ENCODE results near the gene NKD1. TPM values are rescaled to one million over a fixed set of nuclear protein-coding genes. Genes with fewer than 3 reads are reported as not detected.

NKD1 gene
- total and polyA plus RNA-seq, 8 donors, result 12.5 to 46.9 (median 37.9) TPM

DNA sequence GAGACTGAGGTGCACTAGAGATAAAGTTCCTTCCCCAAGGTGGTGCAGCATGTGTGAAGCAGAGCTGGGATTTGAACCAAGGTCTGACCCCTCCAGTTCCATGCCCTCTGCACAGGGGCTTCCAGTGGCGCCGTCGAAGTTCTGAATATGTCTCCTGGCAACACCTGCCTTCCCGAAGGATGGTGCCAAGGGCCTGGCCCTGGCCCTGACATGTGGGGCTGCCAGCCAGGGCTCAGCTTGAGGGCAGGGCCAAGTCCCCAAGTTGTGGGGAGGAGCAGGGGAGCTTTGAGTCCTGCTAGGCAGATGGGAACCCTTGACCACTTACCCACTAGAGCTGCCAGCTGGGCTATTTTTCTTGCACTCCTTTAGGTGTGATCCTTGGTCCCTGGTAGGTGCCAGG, 56.4 kb downstream of the NKD1 start:
- no peaks in the 10 kb centered on the region for H3K9me3 ChIP-seq
- ATAC-seq (no peak), DNase-seq (no peak)
- TF ChIP-seq, protein P1, sequence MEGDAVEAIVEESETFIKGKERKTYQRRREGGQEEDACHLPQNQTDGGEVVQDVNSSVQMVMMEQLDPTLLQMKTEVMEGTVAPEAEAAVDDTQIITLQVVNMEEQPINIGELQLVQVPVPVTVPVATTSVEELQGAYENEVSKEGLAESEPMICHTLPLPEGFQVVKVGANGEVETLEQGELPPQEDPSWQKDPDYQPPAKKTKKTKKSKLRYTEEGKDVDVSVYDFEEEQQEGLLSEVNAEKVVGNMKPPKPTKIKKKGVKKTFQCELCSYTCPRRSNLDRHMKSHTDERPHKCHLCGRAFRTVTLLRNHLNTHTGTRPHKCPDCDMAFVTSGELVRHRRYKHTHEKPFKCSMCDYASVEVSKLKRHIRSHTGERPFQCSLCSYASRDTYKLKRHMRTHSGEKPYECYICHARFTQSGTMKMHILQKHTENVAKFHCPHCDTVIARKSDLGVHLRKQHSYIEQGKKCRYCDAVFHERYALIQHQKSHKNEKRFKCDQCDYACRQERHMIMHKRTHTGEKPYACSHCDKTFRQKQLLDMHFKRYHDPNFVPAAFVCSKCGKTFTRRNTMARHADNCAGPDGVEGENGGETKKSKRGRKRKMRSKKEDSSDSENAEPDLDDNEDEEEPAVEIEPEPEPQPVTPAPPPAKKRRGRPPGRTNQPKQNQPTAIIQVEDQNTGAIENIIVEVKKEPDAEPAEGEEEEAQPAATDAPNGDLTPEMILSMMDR (IDR thresholded peaks at IDR 0.05), result no peak
- no peaks in the 10 kb centered on the region for H3K36me3 ChIP-seq
- intact Hi-C loops (cut with DNase I), result no loop called here
- peaks cover 13 to 16% of the 10 kb centered on the region in 2 donors for H3K4me1 ChIP-seq
- no peaks in the 10 kb centered on the region for H3K27me3 ChIP-seq
- no peak overlapping the region for H3K27ac ChIP-seq
- H3K4me3 ChIP-seq, result no peak overlapping the region

DNA sequence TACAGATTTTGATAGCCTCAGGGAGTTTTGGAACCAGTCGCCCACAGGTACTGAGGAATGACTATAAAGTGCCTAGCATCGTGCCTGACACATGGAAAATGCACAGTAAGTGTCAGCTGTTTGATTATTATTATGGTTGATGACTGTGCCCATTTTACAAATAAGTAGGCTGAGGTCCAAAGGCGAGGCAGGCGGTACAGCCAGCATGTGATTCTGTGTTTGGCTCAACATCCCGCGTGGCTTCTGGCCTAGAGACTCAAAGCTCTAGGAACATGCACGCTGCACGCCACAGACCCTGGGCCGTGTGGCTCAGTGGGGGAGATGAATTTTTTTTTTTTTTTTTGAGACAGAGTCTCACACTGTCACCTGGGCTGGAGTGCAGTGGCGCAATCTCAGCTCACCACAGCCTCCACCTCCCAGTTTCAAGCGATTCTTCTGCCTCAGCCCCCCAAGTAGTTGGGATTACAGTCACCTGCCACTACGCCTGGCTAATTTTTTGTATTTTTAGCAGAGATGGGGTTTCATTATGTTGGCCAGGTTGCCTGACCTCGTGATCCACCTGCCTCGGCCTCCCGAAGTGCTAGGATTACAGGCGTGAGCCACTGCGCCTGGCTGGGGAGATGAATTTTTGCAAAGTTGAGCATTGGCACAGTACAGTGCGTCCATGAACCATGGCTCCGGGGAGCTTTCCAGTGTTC, 57.7 kb downstream of the NKD1 start:
- intact Hi-C loops (cut with DNase I), result no loop called here
- ATAC-seq, result no peak
- Histone ChIP-seq H3K9me3 (no peaks in the 10 kb centered on the region), H3K4me3 (no peak overlapping the region), H3K4me1 (peaks cover 13 to 15% of the 10 kb centered on the region in 2 donors), H3K36me3 (no peaks in the 10 kb centered on the region), H3K27me3 (no peaks in the 10 kb centered on the region), H3K27ac (no peak overlapping the region)
- TF ChIP-seq, protein P1 (IDR thresholded peaks at IDR 0.05), result no peak
- no peak for DNase-seq

DNA sequence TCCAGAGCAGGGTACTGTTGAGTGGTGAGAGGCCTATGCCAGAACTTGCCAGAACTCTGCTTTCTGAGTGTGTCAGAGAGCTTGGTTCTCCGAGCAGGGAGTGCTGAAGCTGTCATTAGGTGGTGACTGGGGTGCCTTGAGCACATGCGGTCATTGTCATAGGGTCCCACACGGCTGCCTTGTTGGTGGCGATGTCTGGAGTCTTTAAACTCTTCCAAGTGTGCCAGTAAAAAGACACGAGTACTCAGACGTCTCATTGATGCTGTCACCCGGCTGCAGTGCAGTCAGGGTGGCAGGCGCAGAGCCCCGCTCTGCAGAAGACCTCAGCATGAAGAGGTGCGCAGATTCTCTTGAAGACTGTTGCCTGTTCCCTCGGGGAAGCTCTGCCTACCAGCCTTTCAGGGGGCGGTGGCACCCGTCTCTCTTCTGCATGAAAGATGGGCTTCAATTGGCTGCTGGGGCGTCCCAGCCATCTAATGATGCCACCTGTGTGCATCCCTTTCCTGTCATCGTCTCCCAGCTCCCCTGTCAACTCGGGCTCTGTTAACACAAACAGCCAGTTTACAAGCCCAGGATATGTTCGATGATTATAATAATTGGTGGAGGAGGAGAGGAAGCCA, 58.3 kb downstream of the NKD1 start:
- DNase-seq (no peak), ATAC-seq (no peak)
- Histone ChIP-seq H3K27me3 (no peaks in the 10 kb centered on the region), H3K27ac (no peak overlapping the region), H3K36me3 (no peaks in the 10 kb centered on the region), H3K4me1 (peaks cover 12 to 20% of the 10 kb centered on the region in 2 donors), H3K4me3 (no peak overlapping the region), H3K9me3 (no peaks in the 10 kb centered on the region)
- intact Hi-C loops (cut with DNase I), result no loop called here
- TF ChIP-seq, protein P1 (IDR thresholded peaks at IDR 0.05), result no peak

DNA sequence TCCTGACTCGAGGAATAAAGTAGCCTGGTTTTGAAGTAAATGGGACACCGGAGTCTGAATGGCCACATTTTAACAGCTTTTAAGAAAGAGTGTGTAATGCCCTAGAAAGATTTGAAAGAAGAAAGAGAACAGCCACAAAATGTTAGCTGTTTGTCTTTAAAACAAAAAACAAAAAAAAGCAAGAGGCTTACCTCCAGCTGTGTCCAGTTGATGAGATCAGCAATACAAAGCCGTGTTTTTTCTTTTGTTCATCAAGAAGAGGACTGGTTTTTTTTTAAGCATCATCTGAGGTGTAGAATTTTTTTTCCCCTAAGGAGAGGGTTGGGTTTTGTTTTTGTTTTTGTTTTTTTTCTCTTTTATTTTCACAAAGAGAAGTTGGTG, 58.8 kb downstream of the NKD1 start:
- intact Hi-C loops (cut with DNase I), result no loop called here
- Histone ChIP-seq H3K9me3 (no peaks in the 10 kb centered on the region), H3K27me3 (no peaks in the 10 kb centered on the region), H3K27ac (no peak overlapping the region), H3K4me3 (no peak overlapping the region), H3K4me1 (peaks cover 12 to 22% of the 10 kb centered on the region in 2 donors), H3K36me3 (no peaks in the 10 kb centered on the region)
- DNase-seq (no peak), ATAC-seq (no peak)
- TF ChIP-seq, protein P1 (IDR thresholded peaks at IDR 0.05), result no peak

DNA sequence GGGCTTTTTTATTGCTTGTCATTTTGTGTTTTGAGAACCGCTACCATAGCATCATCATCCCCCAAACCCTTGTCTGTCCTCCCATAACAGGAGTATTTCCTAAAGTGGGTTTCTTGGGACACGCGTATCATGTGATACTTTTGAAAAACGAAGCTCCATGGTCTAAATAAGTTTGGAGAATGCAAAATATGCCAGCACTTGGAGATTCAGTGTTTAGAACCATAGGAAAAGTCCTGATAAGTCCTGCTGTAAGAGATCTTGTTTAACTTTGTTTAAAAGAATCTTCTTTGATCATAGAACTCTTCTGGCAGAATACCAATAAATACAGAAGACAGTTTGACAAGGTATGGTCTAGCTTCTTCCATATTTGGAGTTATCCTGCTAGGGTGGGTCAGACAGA, 59.3 kb downstream of the NKD1 start:
- TF ChIP-seq, protein P1 (IDR thresholded peaks at IDR 0.05), result no peak
- Histone ChIP-seq H3K27ac (no peak overlapping the region), H3K9me3 (no peaks in the 10 kb centered on the region), H3K4me1 (peaks cover 8 to 26% of the 10 kb centered on the region in 2 donors), H3K36me3 (no peaks in the 10 kb centered on the region), H3K27me3 (no peaks in the 10 kb centered on the region), H3K4me3 (no peak overlapping the region)
- intact Hi-C loops (cut with DNase I), result no loop called here
- ATAC-seq (no peak), DNase-seq (no peak)
